Measurements from ENCODE around the gene RPL38. TPM values are rescaled to one million over a fixed set of nuclear protein-coding genes. Genes with fewer than 3 reads are reported as not detected.

RPL38 gene
- total RNA-seq, 1 donor from 2014 or later = 701 TPM

DNA sequence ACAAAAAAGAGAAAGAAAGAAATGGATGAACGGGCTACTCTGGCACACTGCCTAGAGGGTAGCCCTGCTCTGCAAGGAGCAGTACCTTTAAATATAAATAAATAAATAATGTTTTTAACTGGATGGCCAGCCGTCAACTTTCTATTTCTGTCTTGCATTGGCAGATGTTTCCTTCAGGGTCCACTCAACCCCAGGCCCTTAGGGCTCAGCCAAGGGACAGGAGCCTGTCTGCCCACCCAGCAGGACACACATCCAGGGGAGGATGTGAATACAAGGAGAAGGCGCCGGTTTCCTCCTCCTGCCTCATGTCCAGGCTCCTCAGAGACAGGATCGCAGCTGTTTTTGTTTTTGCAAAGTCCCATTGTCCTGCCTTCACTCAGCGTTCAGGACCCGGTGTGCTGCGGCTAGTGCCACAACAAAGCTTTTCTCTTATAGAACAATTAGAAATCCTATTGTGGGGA lies 32.5 kb downstream of the RPL38 start:
- DNase-seq = no peak
- TF ChIP-seq, protein P1, sequence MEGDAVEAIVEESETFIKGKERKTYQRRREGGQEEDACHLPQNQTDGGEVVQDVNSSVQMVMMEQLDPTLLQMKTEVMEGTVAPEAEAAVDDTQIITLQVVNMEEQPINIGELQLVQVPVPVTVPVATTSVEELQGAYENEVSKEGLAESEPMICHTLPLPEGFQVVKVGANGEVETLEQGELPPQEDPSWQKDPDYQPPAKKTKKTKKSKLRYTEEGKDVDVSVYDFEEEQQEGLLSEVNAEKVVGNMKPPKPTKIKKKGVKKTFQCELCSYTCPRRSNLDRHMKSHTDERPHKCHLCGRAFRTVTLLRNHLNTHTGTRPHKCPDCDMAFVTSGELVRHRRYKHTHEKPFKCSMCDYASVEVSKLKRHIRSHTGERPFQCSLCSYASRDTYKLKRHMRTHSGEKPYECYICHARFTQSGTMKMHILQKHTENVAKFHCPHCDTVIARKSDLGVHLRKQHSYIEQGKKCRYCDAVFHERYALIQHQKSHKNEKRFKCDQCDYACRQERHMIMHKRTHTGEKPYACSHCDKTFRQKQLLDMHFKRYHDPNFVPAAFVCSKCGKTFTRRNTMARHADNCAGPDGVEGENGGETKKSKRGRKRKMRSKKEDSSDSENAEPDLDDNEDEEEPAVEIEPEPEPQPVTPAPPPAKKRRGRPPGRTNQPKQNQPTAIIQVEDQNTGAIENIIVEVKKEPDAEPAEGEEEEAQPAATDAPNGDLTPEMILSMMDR (IDR thresholded peaks at IDR 0.05) = no peak

DNA sequence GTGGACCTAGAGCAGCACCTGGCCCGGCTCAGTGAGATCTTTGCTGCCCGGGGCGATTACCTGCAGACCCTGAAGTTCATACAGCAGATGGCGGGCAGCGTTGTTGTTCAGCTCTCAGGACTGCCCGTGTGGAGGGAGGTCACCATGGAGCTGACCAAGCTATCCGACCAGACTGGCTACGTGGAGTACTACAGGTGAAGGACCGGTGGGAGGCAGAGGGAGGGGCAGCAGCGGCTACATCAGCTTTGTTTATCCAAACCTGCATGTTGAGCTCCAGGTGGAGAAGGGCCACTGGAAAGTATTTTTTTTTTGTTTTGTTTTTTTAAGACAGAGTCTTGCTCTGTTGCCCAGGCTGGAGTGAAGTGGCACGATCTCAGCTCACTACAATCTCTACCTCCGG lies 33.8 kb downstream of the RPL38 start:
- Histone ChIP-seq H3K4me3 (no peak overlapping the region), H3K27me3 (ENCODE audit: low read depth) (no peaks in the 10 kb centered on the region), H3K36me3 (no peaks in the 10 kb centered on the region), H3K27ac (no peak overlapping the region), H3K9me3 (no peaks in the 10 kb centered on the region), H3K4me1 (peaks cover 38% of the 10 kb centered on the region)
- no peak for DNase-seq
- ATAC-seq = no peak
- intact Hi-C loops (cut with DNase I) = no loop called here
- TF ChIP-seq, protein P1 (IDR thresholded peaks at IDR 0.05) = no peak

More for the DNA sequence above, 32.5 kb downstream of the RPL38 start:
- peaks cover 29% of the 10 kb centered on the region for H3K4me1 ChIP-seq
- no peak overlapping the region for H3K27ac ChIP-seq
- H3K36me3 ChIP-seq = no peaks in the 10 kb centered on the region
- no peaks in the 10 kb centered on the region for H3K27me3 ChIP-seq (ENCODE audit: low read depth)
- no peaks in the 10 kb centered on the region for H3K9me3 ChIP-seq
- no peak overlapping the region for H3K4me3 ChIP-seq
- intact Hi-C loops (cut with DNase I) = no loop called here
- no peak for ATAC-seq

DNA sequence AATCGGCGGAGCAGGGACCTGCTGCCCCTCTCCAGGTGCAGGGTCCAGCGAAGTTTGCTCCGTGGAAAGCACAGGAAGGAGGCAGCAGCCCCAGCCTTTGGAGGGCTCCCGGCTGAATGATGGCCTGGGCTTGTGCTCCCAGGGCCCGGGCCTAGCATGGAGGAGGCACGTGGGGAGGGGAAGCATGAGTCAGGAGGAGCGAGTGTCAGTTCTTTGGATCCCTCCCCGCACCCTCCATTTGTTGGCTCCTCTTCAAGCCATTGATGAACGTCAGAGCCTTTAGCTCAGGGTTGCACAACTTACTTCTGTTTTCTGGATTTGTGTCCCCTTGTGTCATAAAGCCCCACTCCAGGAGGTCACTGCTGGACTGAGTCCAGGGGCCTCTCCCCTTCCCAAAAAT lies 35.7 kb downstream of the RPL38 start:
- no peak overlapping the region for H3K27ac ChIP-seq
- peaks cover 29% of the 10 kb centered on the region for H3K4me1 ChIP-seq
- no peaks in the 10 kb centered on the region for H3K9me3 ChIP-seq
- no peaks in the 10 kb centered on the region for H3K36me3 ChIP-seq
- ATAC-seq = peak in 1 of 2 donors; percentile 54
- intact Hi-C loops (cut with DNase I) = no loop called here
- H3K4me3 ChIP-seq = no peak overlapping the region
- TF ChIP-seq, protein P1 (IDR thresholded peaks at IDR 0.05) = no peak
- DNase-seq = peak; percentile 59
- no peaks in the 10 kb centered on the region for H3K27me3 ChIP-seq (ENCODE audit: low read depth)

DNA sequence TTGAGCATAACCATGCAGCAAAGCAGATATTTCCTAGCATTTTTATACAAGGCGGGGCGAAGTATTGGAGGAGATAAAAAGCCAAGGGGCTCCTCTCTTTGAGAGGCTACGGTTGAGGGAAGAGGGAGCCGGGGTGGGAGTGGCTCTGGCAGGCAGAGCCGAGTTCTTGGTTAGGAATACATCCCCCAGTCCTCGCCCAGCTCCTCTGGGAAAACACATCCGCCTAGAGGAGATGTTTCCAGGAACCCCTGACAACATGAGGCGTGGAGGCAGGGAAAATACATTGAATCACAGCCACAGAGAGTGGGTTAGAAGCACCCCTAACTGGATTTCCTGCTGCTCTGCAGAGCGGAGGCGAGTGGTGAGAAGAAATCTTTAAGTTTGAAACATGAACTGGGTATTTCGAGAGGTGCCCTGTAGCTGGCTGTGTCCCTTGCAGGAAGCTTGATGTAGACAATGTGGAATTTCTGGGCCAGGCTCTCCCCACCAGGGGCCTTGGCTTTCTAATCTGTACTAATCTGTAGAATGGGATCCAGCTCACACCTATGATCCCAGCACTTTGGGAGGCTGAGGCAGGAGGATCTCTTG lies 37.2 kb downstream of the RPL38 start:
- TF ChIP-seq, protein P1 (IDR thresholded peaks at IDR 0.05) = no peak
- Histone ChIP-seq H3K27me3 (ENCODE audit: low read depth) (no peaks in the 10 kb centered on the region), H3K4me3 (no peak overlapping the region), H3K36me3 (no peaks in the 10 kb centered on the region), H3K27ac (no peak overlapping the region), H3K9me3 (no peaks in the 10 kb centered on the region), H3K4me1 (peaks cover 20% of the 10 kb centered on the region)
- DNase-seq = no peak
- intact Hi-C loops (cut with DNase I) = no loop called here
- peak in 1 of 2 donors; percentile 16 for ATAC-seq

DNA sequence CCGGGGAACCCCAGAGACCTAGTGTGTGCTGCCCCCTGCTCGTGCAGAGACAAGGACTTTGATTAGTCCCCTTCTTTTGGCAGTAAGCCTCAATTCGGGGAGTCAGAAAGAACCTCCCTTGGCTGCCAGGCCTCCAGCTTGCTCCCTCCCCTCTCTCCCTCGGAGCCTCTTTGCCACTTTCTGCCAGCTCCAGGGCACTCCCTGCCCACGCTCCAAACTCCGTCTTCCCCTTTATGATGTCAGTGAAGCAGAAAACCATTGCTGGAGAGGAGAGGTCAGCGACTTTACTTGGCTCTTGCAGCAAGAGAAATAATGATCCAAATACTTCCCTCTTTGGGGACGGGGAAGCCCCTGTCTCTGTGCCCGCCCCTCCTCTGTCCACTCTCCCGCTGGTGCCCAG lies 38.0 kb downstream of the RPL38 start:
- DNase-seq = peak; percentile 62

More for the DNA sequence above, 38.0 kb downstream of the RPL38 start:
- Histone ChIP-seq H3K4me1 (peaks cover 17% of the 10 kb centered on the region), H3K9me3 (no peaks in the 10 kb centered on the region), H3K27me3 (ENCODE audit: low read depth) (no peaks in the 10 kb centered on the region), H3K27ac (peak overlapping the region; percentile 41), H3K4me3 (no peak overlapping the region), H3K36me3 (no peaks in the 10 kb centered on the region)
- peak; percentile 76 to 78 for ATAC-seq
- intact Hi-C loops (cut with DNase I) = no loop called here
- TF ChIP-seq, protein P1 (IDR thresholded peaks at IDR 0.05) = no peak
